ENCODE measurements around the gene CAB39L.

DNA sequence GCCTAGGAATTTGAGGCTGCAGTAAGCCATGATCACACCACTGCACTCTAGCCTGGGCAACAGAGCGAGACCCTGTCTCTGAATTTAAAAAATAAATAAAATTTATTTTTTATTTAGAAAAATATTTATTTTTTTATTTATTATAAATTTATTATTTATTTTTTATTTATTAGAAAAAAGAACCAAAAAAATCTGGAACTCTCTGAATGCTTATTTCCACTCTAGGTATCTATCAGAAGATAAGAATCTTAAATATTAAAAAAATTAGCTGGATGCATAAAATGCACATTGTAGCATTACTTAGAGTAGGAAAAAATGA lies 113.4 kb downstream of the CAB39L start:
- TF ChIP-seq POLR2A (IDR thresholded peaks at IDR 0.05; ENCODE audit: low read depth), result no peak
- TF ChIP-seq, protein P1, sequence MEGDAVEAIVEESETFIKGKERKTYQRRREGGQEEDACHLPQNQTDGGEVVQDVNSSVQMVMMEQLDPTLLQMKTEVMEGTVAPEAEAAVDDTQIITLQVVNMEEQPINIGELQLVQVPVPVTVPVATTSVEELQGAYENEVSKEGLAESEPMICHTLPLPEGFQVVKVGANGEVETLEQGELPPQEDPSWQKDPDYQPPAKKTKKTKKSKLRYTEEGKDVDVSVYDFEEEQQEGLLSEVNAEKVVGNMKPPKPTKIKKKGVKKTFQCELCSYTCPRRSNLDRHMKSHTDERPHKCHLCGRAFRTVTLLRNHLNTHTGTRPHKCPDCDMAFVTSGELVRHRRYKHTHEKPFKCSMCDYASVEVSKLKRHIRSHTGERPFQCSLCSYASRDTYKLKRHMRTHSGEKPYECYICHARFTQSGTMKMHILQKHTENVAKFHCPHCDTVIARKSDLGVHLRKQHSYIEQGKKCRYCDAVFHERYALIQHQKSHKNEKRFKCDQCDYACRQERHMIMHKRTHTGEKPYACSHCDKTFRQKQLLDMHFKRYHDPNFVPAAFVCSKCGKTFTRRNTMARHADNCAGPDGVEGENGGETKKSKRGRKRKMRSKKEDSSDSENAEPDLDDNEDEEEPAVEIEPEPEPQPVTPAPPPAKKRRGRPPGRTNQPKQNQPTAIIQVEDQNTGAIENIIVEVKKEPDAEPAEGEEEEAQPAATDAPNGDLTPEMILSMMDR (IDR thresholded peaks at IDR 0.05), result no peak
